Naive B cell (primary cell): Measurements from ENCODE around the gene AZGP1. TPM values are rescaled to one million over a fixed set of nuclear protein-coding genes. Genes with fewer than 3 reads are reported as not detected.
A peak's percentile ranks its signal among the peaks of the same experiment; 100 is the strongest.

Source experiments
- ATAC-seq, 2 donors: fragments of 150-1000 bp; cut with Tn5 transposase; 2 replicates each; pipeline ENCODE4 v1.10.0; 2021; ENCODE audit warnings: low read depth in 2 of 2, mild to moderate bottlenecking in 2 of 2, moderate library complexity in 2 of 2
- DNase-seq: peaks from one replicate; pipeline ENCODE4 v3.0.0; 2022
- H3K27ac Mint-ChIP-seq, 6 donors: one replicate each; pipeline ENCODE4 v1.8.0; 2020 to 2022; ENCODE audit warnings: mild to moderate bottlenecking in 6 of 6, mixed read lengths in 6 of 6, moderate library complexity in 5 of 6, inconsistent platforms in 2 of 6
- H3K27me3 Mint-ChIP-seq, 3 donors: one replicate each; pipeline ENCODE4 v1.8.0; 2021 to 2022; ENCODE audit warnings: mixed read lengths in 3 of 3, mild to moderate bottlenecking in 1 of 3
- H3K36me3 Mint-ChIP-seq, 2 donors: one replicate each; pipeline ENCODE4 v1.8.0; 2020 to 2022; ENCODE audit warnings: mixed read lengths in 2 of 2, inconsistent platforms in 1 of 2, mild to moderate bottlenecking in 1 of 2
- H3K4me1 Mint-ChIP-seq, 3 donors: one replicate each; pipeline ENCODE4 v1.8.0; 2020 to 2022; ENCODE audit warnings: mixed read lengths in 3 of 3, inconsistent platforms in 1 of 3, mild to moderate bottlenecking in 1 of 3, moderate library complexity in 1 of 3
- H3K4me3 Mint-ChIP-seq, 8 donors: one replicate each; pipeline ENCODE4 v1.8.0; 2020 to 2022; ENCODE audit warnings: mild to moderate bottlenecking in 8 of 8, mixed read lengths in 8 of 8, moderate library complexity in 8 of 8, inconsistent platforms in 2 of 8
- H3K9me3 Mint-ChIP-seq, 7 donors: one replicate each; pipeline ENCODE4 v1.8.0; 2020 to 2022; ENCODE audit warnings: mixed read lengths in 7 of 7, mild to moderate bottlenecking in 5 of 7, inconsistent platforms in 2 of 7, moderate library complexity in 1 of 7
- polyA plus RNA-seq, 6 donors: library from polyadenylated mRNA; unstranded; fragments of 300-500 nt; fragmentation: Illumina TruSeq; gene quantifications; one replicate each; pipeline ENCODE4 v1.2.3, GENCODE V29; 2021; ENCODE audit warnings: low read depth in 6 of 6

AZGP1 gene
- not detected for polyA plus RNA-seq

GRCh38 chr7:99975782-99976521, at the start of gene AZGP1:
AZGP1 (minus strand) TSS chr7:99976031; CDS start chr7:99976020, 11 bp downstream.
- Mint-ChIP-seq H3K27me3 (peaks cover 30 to 57% (median 54%) of the 10 kb centered on the region in 3 donors), H3K4me1 (peaks cover 0 to 7% (median 7%) of the 10 kb centered on the region in 3 donors), H3K4me3 (no peak within 1 kb of the TSS), H3K36me3 (no peaks in the 10 kb centered on the region), H3K27ac (peak within 1 kb of the TSS in 2 of 6 donors; percentile 44 to 96), H3K9me3 (peaks cover 0 to 4% (median 0%) of the 10 kb centered on the region in 7 donors)
- ATAC-seq (no peak), DNase-seq (no peak)

GRCh38 chr7:100024020-100024619, 48.3 kb upstream of the AZGP1 start:
- ATAC-seq (no peak), DNase-seq (no peak)
- H3K27me3 Mint-ChIP-seq, result no peaks in the 10 kb centered on the region
- H3K36me3 Mint-ChIP-seq, result peaks cover 0 to 7% of the 10 kb centered on the region in 2 donors
- H3K4me3 Mint-ChIP-seq, result peak overlapping the region in 1 of 8 donors; percentile 47
- no peaks in the 10 kb centered on the region for H3K9me3 Mint-ChIP-seq
- H3K4me1 Mint-ChIP-seq, result peaks cover 9 to 15% (median 13%) of the 10 kb centered on the region in 3 donors
- no peak overlapping the region for H3K27ac Mint-ChIP-seq

- H3K27me3 Mint-ChIP-seq, result no peaks in the 10 kb centered on the region
- peak overlapping the region in 2 of 6 donors; percentile 26 to 48 for H3K27ac Mint-ChIP-seq
- no peak for DNase-seq
These were observed 47.7 kb upstream of the AZGP1 start for GRCh38 chr7:100023526-100023925.

GRCh38 chr7:100022621-100023020, 46.8 kb upstream of the AZGP1 start:
- Mint-ChIP-seq H3K27ac (no peak overlapping the region), H3K27me3 (no peaks in the 10 kb centered on the region), H3K4me1 (peaks cover 14 to 24% (median 17%) of the 10 kb centered on the region in 3 donors), H3K9me3 (no peaks in the 10 kb centered on the region), H3K4me3 (no peak overlapping the region), H3K36me3 (peaks cover 0 to 7% of the 10 kb centered on the region in 2 donors)
- no peak for ATAC-seq
- DNase-seq, result no peak

More at GRCh38 chr7:100023526-100023925, 47.7 kb upstream of the AZGP1 start:
- no peak for ATAC-seq
- Mint-ChIP-seq H3K36me3 (peaks cover 0 to 7% of the 10 kb centered on the region in 2 donors), H3K9me3 (no peaks in the 10 kb centered on the region), H3K4me3 (no peak overlapping the region), H3K4me1 (peaks cover 9 to 21% (median 13%) of the 10 kb centered on the region in 3 donors)

- H3K9me3 Mint-ChIP-seq, result no peaks in the 10 kb centered on the region
- no peaks in the 10 kb centered on the region for H3K27me3 Mint-ChIP-seq
- H3K4me1 Mint-ChIP-seq, result peaks cover 20 to 37% (median 22%) of the 10 kb centered on the region in 3 donors
- DNase-seq (no peak), ATAC-seq (no peak)
- peaks cover 0 to 7% of the 10 kb centered on the region in 2 donors for H3K36me3 Mint-ChIP-seq
- peak overlapping the region in 1 of 6 donors; percentile 69 for H3K27ac Mint-ChIP-seq
- no peak overlapping the region for H3K4me3 Mint-ChIP-seq
These were observed 45.5 kb upstream of the AZGP1 start for GRCh38 chr7:100021297-100021696.

- H3K27ac Mint-ChIP-seq, result peak overlapping the region in 3 of 6 donors; percentile 41 to 88 (median 65)
These were observed 44.1 kb upstream of the AZGP1 start for GRCh38 chr7:100019908-100020307.

GRCh38 chr7:100017875-100018274, 42.0 kb upstream of the AZGP1 start:
- Mint-ChIP-seq H3K27me3 (no peaks in the 10 kb centered on the region), H3K36me3 (no peaks in the 10 kb centered on the region), H3K9me3 (no peaks in the 10 kb centered on the region), H3K4me3 (peak overlapping the region in 2 of 8 donors; percentile 56 to 91), H3K4me1 (peaks cover 24 to 48% (median 33%) of the 10 kb centered on the region in 3 donors), H3K27ac (peak overlapping the region in 1 of 6 donors; percentile 57)
- no peak for ATAC-seq
- no peak for DNase-seq

More at GRCh38 chr7:100019908-100020307, 44.1 kb upstream of the AZGP1 start:
- Mint-ChIP-seq H3K36me3 (peaks cover 0 to 7% of the 10 kb centered on the region in 2 donors), H3K27me3 (no peaks in the 10 kb centered on the region), H3K4me1 (peaks cover 24 to 45% (median 33%) of the 10 kb centered on the region in 3 donors), H3K4me3 (no peak overlapping the region), H3K9me3 (no peaks in the 10 kb centered on the region)
- ATAC-seq, result no peak
- no peak for DNase-seq

- ATAC-seq (no peak), DNase-seq (no peak)
- H3K9me3 Mint-ChIP-seq, result no peaks in the 10 kb centered on the region
- no peaks in the 10 kb centered on the region for H3K36me3 Mint-ChIP-seq
- peak overlapping the region in 5 of 8 donors; percentile 15 to 91 (median 50) for H3K4me3 Mint-ChIP-seq
- H3K27ac Mint-ChIP-seq, result peak overlapping the region in 3 of 6 donors; percentile 14 to 47 (median 24)
- peaks cover 24 to 48% (median 33%) of the 10 kb centered on the region in 3 donors for H3K4me1 Mint-ChIP-seq
- no peaks in the 10 kb centered on the region for H3K27me3 Mint-ChIP-seq
These were observed 41.5 kb upstream of the AZGP1 start for GRCh38 chr7:100017300-100017699.

GRCh38 chr7:100016215-100016901, 40.5 kb upstream of the AZGP1 start:
- Mint-ChIP-seq H3K4me1 (peaks cover 22 to 48% (median 28%) of the 10 kb centered on the region in 3 donors), H3K4me3 (peak overlapping the region; percentile 85 to 97 (median 92)), H3K36me3 (no peaks in the 10 kb centered on the region), H3K27ac (peak overlapping the region; percentile 90 to 99 (median 97)), H3K27me3 (peaks cover 0 to 6% (median 3%) of the 10 kb centered on the region in 3 donors), H3K9me3 (no peaks in the 10 kb centered on the region)
- ATAC-seq, result no peak
- no peak for DNase-seq

GRCh38 chr7:100015232-100016214, 39.7 kb upstream of the AZGP1 start, which contains the start of gene ZKSCAN1:
ZKSCAN1 (plus strand) TSS chr7:100015596; CDS start chr7:100023507, 7,911 bp downstream.
- Mint-ChIP-seq H3K9me3 (no peaks in the 10 kb centered on the region), H3K27ac (peak within 1 kb of the TSS; percentile 93 to 99 (median 98)), H3K4me1 (peaks cover 21 to 46% (median 28%) of the 10 kb centered on the region in 3 donors), H3K36me3 (no peaks in the 10 kb centered on the region), H3K27me3 (peaks cover 0 to 10% (median 9%) of the 10 kb centered on the region in 3 donors), H3K4me3 (peak within 1 kb of the TSS; percentile 85 to 97 (median 92))
- peak; percentile 80 for DNase-seq
- peak; percentile 98 for ATAC-seq

GRCh38 chr7:100013328-100013676, 37.5 kb upstream of the AZGP1 start:
- H3K4me1 Mint-ChIP-seq, result peaks cover 15 to 27% (median 20%) of the 10 kb centered on the region in 3 donors
- peak overlapping the region in 1 of 8 donors; percentile 18 for H3K4me3 Mint-ChIP-seq
- DNase-seq (no peak), ATAC-seq (no peak)
- no peaks in the 10 kb centered on the region for H3K9me3 Mint-ChIP-seq
- H3K27me3 Mint-ChIP-seq, result peaks cover 0 to 13% (median 12%) of the 10 kb centered on the region in 3 donors
- no peak overlapping the region for H3K27ac Mint-ChIP-seq
- no peaks in the 10 kb centered on the region for H3K36me3 Mint-ChIP-seq
